HG02938 (cell line): ENCODE data around the gene ZNF768.
"Not testable (repeated sequence)": the region's sequence is repeated elsewhere in the genome, so short reads cannot be mapped to it uniquely, and the experiment has no call there.

Experiments
- ATAC-seq: cut with Tn5 transposase; IDR thresholded peaks from one replicate; pipeline ENCODE4 v1.9.1; 2021; ENCODE audit warnings: mild to moderate bottlenecking, moderate library complexity; ENCODE audit not compliant: unreplicated experiment

The ZNF768 gene

GRCh38 chr16:30556125-30556473 lies 29.7 kb upstream of the ZNF768 start:
- no peak for ATAC-seq

GRCh38 chr16:30555315-30556124 lies 29.2 kb upstream of the ZNF768 start:
- ATAC-seq, result no peak

GRCh38 chr16:30554557-30555314 lies 28.4 kb upstream of the ZNF768 start:
- no peak for ATAC-seq

- ATAC-seq, result no peak
Measured at GRCh38 chr16:30553393-30553899, 27.1 kb upstream of the ZNF768 start.

DNA sequence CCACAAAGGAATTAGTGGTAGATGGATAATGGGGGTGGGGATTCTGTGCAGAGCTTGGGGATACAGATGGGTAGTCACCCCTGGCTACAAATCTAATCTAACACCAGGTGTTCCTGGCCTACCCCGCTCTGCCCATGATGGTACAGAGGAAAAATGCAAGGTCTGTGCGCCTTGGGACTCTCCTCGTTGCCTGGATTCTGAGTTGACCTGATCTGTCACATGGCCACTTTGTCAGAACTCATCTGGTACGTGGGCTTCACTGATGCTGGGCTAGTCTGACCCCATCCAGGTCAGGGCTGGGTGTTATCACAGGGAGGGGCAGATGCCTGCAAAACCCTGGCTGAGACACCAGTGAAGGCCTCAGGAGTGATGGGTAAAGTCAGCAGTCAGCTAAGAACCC lies 26.6 kb upstream of the ZNF768 start:
- ATAC-seq, result no peak

DNA sequence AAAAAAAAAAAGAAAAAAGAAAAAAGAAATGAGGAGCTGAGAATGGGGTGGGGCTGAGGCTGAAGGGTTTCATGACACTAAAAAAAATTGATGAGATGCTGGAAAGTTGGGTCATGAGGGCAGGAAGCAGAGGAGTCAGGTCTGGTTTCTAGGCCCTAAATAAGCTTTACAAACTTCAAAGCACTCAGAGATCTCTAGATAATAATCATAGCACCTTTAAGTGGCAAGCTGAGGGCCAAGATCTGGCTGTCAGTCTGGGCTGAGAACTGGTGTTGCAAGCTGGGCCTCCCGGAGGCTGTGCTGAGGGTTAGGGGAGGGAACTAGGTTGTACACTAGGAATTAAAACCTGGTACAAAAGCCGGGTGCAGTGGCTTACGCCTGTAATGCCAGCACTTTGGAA lies 25.4 kb upstream of the ZNF768 start:
- ATAC-seq, result no peak

DNA sequence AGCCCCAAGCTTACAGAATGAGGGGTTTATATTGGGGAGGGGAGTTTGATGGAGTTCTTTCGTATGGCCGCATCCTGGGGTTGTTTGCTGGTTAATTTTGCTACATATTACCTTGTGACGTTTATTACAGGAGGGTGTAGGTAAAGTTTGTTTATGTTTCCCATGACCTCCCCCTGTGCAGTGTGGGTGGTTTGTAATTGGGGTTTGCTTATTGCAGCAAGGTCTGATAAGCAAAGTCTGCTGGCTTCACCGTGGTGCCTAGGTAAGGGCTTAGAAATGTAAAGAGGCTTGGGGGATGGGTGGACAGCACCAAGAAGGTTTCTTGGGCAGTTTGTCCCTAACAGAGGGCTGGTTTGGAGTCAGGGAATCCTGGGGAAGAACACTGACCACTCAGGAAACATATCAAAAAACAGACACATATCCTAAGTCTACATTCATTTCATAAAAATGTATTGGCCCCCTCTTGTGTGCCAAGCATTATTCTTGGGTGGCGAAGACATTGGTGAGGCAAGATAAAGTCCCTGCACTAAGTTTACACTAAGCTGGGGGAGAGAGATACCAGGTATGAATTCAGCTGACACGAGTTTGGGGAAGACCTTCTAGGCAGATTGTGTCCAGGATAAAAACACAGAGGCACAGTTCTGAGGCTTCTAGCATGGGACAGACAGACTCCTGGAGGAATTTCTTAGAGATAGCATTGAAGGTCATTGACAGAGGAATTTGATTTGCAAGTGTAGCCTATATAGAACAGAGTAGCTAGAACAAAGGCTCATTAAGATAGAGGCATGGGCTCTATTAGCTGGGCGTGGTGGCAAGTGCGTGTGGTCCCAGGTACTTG lies 22.3 kb upstream of the ZNF768 start:
- ATAC-seq, result no peak

DNA sequence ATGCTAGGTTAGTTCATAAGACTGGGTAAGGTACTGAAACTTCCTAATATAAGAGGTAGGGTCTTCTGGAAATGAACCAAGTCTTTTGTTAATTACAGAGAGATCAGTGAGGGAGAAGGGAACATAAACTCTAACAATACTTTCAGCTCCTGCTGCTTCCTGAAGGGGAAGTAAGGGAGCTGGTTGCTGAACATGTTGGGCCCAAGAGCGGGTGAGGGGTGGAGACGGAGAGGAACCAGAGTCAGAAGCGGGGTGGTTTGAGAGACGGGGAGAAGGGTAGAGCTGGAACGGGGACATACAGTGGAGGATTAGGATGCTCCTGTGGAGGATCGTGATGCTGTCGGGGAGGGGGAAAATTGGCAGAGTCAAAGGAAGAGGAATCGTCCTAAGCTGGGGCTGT lies 19.7 kb upstream of the ZNF768 start:
- ATAC-seq, result no peak

- ATAC-seq, result no peak
Measured at GRCh38 chr16:30543067-30543466, 16.7 kb upstream of the ZNF768 start.

- ATAC-seq, result no peak
Measured at GRCh38 chr16:30541502-30542329, 15.3 kb upstream of the ZNF768 start.

DNA sequence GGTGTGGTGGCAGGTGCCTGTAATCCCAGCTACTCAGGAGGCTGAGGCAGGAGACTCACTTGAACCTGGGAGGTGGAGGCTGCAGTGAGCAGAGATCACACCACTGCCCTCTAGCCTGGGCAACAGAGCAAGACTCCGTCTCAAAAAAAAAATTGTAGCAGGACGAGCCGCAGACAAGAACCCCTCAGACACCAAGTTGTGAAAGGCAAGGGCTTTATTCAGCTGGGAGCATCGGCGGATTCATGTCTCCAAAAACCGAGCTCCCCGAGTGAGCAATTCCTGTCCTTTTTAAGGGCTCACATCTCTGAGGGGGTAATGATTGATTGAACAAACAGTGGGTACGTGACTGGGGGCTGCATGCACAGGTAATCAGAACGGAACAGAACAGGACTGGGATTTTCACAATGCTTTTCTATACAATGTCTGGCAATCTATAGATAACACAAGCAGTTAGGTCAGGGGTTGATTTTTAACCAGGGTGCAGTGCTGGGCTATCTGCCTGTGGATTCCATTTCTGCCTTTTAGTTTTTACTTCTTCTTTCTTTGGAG lies 14.6 kb upstream of the ZNF768 start:
- ATAC-seq, result not testable (repeated sequence)

GRCh38 chr16:30539986-30540526 lies 13.7 kb upstream of the ZNF768 start:
- not testable (repeated sequence) for ATAC-seq

DNA sequence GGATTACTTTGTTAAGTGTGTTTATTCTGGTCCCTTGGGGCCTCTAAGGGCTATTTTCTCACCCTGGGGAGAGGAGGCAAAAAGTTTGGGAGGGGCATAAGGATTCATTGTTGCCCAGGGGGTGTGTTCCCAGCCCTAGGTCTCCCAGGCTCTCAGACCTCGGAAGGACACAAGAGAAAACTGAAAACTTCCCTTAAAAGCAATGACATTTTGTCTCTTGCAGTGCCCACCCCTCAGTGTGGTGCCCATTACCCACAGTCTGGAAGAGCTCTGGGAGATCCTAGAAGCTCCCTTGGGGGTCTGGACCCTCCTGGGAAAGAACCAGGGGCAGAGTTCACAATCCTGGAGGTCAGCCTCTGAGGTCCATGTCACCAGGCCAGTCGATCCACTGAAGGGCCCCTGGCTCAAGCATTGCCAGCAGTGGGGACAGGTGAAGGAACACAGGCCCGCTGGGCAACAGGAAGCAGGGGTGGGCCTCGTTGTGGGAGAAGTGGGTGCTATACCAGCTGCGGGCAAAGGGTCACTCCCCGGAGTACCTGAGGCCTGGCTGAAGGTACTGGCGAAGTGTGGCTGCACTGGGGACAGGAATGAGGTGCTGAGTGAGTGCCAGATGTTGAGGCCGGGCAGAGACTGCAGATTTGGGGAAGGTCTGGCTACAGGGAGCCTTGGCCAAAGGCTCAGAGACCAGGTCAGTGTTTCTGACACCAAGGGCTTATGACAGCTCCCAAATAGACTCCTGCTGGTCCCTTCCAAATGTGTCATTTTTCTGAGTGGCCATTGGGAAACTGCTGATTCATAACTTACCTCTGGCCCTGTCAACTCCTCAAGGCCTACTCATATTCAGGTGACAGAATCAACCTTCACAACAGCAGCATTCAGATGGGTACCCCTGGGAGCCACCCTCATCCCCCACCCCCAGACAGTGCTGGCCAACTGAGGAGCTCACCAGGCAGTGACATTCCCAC lies 12.9 kb upstream of the ZNF768 start:
- no peak for ATAC-seq

GRCh38 chr16:30536391-30537024 lies 10.1 kb upstream of the ZNF768 start:
- ATAC-seq, result not testable (repeated sequence)

- no peak for ATAC-seq
Measured at GRCh38 chr16:30535777-30536190, 9.4 kb upstream of the ZNF768 start.

DNA sequence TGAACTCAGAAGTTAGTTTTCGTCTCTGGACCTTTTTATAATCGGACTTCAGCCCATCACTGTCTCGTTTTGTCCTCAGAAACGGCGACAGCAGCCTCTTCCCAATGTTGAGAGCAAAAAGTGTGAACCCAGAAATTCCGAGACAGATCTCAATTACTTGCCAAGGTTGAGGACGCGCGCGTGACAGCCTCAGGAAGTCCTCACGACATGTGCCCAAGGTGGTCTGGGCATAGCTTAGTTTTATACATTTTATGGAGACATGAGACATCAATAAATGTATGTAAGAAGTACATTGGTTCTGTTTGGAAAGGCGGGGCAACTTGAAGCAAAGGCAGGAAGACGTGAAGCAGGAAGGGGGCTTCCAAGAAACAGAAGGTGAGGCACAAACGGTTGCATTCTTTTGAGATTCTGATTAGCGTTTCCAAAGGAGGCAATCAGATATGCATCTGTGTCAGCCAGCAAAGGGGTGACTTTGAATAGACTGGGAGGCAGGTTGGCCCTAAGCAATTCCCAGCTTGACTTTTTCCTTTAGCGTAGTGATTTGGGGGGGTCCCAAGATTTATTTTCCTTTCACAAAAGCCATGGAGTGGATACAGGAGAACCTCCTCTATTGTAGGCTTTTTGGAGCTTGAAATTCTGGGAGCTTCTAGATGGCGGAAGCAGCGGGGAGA lies 8.9 kb upstream of the ZNF768 start:
- ATAC-seq, result no peak

GRCh38 chr16:30534368-30535105 lies 8.2 kb upstream of the ZNF768 start, which contains the start of gene ZNF747:
TSS of gene ZNF747 (minus strand) at chr16:30534858. CDS start at chr16:30534679, 179 bp downstream.
- ATAC-seq, result peak; percentile 53
